ENCODE measurements around the gene GBA2.

The GBA2 gene

DNA sequence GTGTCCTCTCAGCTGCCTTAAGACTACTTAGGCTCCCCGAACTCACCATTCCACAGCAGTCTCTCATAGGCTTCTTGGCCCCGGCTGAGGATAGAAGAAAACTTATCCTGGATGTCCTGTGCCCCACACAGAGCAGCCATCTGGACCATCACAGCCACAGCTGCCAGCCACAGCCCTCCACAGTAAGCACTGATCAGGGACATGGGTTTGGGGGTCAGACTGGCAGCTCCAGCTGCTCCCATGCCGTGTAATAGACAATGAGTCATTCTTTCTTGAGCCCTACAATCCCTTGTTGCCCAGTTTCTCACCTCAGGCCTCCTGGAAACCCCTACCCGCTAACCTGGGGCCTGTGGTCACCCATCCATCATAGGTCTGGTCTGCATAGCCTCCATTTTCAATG is 10.8 kb downstream of the GBA2 start:
- FAIRE-seq, result no peak
- no peak for TF ChIP-seq POLR2A (IDR thresholded peaks at IDR 0.05; ENCODE audit: low read depth, low read length)
- DNase-seq (ENCODE audit: insufficient read length, low spot score), result no peak

DNA sequence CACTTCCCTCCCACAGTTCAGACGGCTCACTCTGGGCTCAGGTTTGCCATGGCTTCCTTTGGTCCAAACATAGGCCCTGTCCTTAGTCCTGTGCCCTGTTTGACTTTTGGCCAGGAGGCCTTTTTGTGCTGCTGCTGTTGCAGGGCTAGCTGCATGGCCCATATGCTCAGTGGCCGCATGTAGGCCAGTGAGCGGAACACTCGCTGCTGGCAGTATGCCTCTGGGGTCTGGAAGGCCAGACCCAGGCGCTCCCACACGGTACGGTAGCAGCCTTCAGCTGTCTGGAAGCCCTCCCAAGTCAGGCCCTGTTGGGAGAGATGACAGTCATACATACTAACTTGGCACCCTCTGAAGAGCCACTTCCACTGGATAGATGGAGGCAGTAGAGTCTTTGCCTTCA is 11.9 kb downstream of the GBA2 start:
- TF ChIP-seq POLR2A (IDR thresholded peaks at IDR 0.05; ENCODE audit: low read depth, low read length), result no peak
- DNase-seq (ENCODE audit: insufficient read length, low spot score) (no peak), FAIRE-seq (no peak)

DNA sequence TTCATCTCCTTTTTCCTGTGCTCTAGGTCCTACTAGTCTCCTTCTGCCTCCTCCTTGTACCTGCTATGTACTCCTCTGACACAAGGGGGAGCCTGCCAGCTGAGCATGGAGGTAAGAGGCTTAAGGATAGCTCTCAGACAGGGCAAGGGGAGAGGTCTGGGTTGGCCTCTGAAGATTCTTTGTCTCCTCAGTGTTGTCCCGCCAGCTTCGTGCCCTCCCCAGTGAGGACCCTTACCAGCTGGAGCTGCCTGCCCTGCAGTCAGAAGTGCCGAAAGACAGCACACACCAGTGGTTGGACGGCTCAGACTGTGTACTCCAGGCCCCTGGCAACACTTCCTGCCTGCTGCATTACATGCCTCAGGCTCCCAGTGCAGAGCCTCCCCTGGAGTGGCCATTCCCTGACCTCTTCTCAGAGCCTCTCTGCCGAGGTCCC is 12.8 kb downstream of the GBA2 start:
- no peak for FAIRE-seq

DNA sequence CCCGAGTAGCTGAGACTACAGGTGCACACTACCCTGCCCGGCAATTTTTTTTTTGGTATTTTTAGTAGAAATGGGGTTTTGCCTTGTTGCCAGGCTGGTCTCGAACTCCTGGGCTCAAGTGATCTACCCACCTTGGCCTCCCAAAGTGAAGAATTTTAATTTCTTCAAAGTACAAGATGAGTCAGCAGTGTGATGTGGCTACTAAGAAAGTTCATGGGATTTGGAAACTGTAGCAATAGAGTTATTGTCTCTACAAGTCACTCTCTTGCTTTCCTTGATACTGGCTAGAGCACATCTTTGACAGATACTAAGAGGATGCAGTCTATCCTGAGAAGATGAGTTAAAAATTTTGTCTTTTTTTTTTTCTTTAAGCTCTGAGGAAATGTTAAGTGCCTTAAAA is 14.9 kb downstream of the GBA2 start:
- no peak for TF ChIP-seq POLR2A (IDR thresholded peaks at IDR 0.05; ENCODE audit: low read depth, low read length)
- FAIRE-seq (no peak), DNase-seq (ENCODE audit: insufficient read length, low spot score) (no peak)

More for the DNA sequence above, 12.8 kb downstream of the GBA2 start:
- no peak for TF ChIP-seq POLR2A (IDR thresholded peaks at IDR 0.05; ENCODE audit: low read depth, low read length)
- peak; percentile 48 for DNase-seq (ENCODE audit: insufficient read length, low spot score)

DNA sequence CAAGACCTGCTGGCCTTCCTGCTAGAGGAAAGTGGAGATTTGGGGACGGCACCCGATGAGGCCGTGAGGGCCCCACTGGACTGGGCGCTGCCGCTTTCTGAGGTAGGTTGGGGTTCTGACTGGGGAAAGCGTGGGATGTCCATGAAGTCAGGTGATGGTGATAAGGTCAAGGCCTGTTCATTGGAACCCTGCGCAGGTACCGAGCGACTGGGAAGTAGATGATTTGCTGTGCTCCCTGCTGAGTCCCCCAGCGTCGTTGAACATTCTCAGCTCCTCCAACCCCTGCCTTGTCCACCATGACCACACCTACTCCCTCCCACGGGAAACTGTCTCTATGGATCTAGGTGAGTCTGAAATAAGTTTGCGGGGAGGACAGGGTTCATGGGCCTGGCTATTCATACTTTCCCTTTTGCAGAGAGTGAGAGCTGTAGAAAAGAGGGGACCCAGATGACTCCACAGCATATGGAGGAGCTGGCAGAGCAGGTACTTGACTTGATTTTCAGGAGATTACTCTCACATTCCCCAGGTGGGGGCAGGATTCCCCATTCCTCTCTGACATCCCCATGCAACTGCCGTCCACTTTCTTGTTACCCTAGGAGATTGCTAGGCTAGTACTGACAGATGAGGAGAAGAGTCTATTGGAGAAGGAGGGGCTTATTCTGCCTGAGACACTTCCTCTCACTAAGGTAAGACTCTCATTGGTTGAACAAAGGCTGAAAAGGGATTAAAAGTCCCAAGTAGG is 16.1 kb downstream of the GBA2 start:
- TF ChIP-seq POLR2A (IDR thresholded peaks at IDR 0.05; ENCODE audit: low read depth, low read length), result no peak
- FAIRE-seq, result no peak
- DNase-seq (ENCODE audit: insufficient read length, low spot score), result peak; percentile 40

DNA sequence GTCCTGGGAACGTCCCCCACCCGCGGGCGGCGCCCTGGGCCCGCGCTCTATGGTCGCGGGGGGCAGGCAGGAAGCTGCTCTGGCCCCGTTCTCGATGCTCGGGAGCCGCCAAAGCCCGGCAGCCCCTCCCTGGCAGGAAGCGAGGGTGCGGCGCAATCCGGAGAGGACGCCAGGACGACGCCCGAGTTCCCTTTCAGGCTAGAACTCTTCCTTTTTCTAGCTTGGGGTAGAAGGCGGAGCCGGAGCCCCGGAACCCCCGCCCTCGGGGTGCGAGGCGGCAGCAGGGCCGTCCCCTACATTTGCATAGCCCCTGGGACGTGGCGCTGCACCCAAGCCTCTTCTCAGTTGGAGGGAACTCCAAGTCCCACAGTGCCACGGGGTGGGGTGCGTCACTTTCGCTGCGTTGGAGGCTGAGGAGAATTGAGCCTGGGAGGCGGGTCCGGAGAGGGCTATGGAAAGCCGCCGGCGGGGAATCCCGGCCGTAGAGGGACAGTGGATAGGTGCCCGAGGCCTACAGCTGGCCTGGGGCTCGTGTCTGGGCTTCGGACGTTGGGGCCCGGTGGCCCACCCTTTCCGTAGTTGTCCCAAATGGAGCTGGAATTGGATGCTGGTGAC is 16.7 kb downstream of the GBA2 start, which contains the start of the genes CREB3 and TLN1:
CREB3 (plus strand) TSS at position 482 of the 615 bp plus-strand sequence; CDS start at position 589, 107 bp downstream.
TLN1 (minus strand) TSS at position 11 of the 615 bp plus-strand sequence. CDS start 6,501 bp downstream, outside the sequence.
- DNase-seq (ENCODE audit: insufficient read length, low spot score) (peak; percentile 71), FAIRE-seq (no peak)
- TF ChIP-seq POLR2A (IDR thresholded peaks at IDR 0.05; ENCODE audit: low read depth, low read length), result peak; percentile 66; the same call in 1 of the 2 replicates

DNA sequence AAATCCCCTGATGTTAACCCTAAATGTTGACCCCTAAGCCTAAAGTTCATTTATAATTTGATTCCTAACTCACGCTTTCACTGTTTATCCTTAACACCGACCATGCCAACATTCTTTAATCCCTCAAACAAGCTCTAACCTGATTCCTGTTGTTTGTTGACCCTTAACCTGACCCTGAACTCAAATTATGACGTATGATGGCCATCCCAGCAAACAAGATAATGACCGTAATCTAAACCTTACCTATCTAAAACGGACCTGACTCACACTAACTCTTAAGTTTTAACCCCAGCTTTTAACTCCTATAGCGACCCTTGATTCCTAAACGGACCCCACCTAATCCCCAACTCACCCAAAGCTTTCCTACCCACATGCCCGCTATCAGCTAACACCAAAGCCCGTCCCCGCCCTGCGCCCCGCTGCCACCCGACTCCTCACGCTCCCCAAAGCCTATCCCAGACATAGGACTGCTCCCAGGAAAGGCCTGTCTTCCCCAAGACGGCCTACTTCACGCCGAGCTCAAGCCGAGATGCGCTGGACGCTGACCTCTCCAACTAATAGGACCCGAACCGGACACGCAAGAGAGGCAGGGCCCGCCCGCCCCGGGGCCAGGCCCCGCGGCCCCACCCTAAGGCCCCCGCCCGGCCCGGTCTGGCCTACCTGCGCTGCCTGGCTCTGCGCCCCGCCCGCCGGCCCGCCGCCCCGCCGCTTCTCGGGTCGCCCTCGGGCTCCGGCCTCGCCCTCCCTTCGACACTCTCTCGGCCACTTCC is 17.4 kb downstream of the GBA2 start:
- TF ChIP-seq POLR2A (IDR thresholded peaks at IDR 0.05; ENCODE audit: low read depth, low read length), result no peak
- peak; percentile 9 for DNase-seq (ENCODE audit: insufficient read length, low spot score)
- FAIRE-seq, result no peak

DNA sequence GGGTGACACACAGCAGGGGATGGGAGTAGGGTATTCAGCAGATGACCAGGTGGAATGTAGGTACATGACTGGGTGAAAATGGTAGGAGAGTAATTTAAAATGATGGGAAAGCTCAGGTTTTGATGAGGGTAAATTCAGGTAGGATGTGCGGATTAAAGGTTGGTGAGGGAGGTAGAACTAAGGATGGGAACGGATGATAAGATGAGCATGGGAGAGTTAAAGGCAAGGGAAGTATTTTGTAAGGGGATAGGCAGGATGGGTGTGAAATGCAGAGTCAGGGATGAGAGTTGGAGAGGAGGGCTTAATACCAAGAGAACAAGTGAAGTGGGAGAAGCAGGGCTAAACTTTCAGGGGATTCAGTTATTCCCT is 18.6 kb downstream of the GBA2 start:
- FAIRE-seq (no peak), DNase-seq (ENCODE audit: insufficient read length, low spot score) (no peak)
- no peak for TF ChIP-seq POLR2A (IDR thresholded peaks at IDR 0.05; ENCODE audit: low read depth, low read length)

DNA sequence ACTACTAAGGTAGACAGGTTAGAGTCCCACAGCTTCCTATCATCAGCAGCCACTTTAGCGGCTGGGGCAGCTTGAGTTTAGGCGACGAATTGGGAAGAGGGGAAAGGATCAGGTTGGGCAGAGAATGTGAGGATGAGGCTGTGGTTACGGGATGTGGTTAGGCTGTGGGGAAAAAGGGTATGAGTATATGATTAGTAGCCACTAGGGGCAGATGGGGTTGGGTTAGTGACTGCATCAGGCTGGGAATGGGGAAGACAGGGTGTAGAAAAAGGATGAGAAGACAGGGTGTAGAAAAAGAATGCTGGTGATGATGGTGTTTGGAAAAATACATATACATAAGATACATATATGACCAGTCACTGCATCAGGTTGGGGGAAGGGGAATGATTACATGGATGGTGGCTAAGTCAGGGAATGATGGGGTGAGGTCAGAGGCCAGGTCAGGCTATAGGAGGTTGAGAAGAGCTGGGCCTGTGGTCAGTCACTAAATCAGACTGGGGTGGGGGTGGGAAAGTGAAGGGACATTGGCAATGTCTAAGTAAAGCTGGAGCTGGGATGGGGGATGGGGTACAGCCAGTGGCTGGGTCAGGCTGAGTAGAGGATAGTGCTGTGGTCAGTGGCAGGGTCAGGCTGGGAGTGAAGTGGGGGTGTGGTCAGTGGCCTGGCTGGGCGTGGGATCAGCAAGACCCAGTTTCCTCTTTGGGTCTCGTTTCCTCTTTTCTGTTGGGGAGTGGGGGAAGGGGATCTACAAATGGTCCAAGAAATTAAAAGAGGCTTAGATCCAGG is 19.1 kb downstream of the GBA2 start:
- FAIRE-seq, result peak; percentile 41
- TF ChIP-seq POLR2A (IDR thresholded peaks at IDR 0.05; ENCODE audit: low read depth, low read length), result no peak
- peak; percentile 86 for DNase-seq (ENCODE audit: insufficient read length, low spot score)

DNA sequence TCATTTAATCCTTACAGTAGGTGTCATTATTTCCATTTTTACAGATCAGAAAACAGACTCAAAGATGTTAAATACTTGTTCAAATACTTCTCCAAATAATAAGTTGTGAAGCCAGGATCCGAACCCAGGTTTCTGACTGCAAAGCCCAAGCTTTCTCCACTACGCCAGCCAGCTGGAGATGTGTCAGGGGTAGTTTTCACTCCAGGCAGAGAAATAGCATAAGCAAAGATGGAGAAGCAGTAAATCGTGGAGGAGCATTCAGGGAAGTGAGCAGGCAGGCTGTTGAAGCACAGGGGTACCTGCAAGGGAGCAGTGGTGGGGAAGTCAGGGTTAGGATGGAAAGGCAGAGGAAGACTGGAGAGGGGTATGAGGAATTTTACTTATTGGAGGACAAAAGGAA is 19.9 kb downstream of the GBA2 start:
- FAIRE-seq (no peak), DNase-seq (ENCODE audit: insufficient read length, low spot score) (no peak)
- no peak for TF ChIP-seq POLR2A (IDR thresholded peaks at IDR 0.05; ENCODE audit: low read depth, low read length)

DNA sequence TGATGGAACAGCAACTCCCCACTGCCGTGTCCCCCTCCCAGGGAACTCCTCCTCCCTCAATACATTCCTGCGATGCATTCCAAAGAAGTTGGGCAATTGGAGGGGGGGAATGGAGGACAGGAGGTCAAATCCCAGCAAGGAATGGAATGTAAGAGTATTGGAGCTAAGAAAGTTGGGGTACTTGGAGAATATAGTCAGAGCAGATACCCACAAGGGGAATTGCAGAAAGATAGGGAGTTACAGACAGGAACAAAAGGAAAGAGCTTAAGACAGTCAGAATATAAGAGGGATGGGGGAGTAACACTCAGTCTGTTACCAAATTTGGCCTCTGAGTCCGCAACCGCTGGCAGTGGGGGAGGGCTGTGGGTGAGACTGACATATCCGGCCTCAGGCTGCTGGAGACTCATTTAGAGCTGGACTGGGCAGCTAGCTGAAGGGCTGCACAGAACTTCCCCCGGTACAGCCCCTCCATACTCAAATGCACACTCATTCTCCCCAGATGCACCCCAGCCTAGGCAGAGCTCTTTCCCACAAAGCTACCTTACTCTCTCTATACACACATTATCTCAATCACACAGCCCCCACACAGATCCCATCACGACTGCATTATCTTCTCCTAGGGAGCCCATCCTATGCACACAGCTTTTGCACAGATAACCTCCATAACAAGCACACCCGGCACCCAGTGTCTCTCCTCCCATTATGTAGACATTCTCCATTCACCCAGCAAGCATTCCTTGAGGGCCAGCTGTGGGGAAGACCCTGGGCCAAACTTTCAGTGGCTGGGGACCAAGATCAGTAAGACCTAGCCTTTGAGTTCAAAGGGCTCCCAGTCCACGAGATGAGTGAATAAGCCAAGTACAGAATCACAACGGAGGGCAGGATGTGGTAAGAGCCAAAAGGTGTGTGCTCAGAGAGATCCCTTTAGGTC is 20.7 kb downstream of the GBA2 start:
- no peak for TF ChIP-seq POLR2A (IDR thresholded peaks at IDR 0.05; ENCODE audit: low read depth, low read length)
- FAIRE-seq (no peak), DNase-seq (ENCODE audit: insufficient read length, low spot score) (peak; percentile 48)

DNA sequence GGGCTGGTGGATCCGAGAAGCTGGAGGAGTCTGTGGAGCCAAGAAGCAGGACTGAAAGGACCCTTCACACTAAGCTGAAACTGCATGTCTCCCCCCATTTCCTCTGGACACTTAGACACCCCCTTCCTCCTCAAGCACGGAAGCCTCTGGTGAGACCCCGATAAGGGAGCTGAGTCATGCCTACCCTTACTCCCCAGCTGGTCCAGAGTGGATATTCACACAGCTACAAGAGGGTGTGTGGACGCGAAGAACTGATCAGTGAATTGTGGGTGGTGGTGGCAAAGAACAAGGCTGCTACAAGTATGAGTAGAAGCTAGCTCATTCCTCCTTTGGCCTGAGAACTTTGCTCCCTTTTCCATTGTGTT is 21.4 kb downstream of the GBA2 start:
- FAIRE-seq (no peak), DNase-seq (ENCODE audit: insufficient read length, low spot score) (no peak)
- TF ChIP-seq POLR2A (IDR thresholded peaks at IDR 0.05; ENCODE audit: low read depth, low read length), result no peak

DNA sequence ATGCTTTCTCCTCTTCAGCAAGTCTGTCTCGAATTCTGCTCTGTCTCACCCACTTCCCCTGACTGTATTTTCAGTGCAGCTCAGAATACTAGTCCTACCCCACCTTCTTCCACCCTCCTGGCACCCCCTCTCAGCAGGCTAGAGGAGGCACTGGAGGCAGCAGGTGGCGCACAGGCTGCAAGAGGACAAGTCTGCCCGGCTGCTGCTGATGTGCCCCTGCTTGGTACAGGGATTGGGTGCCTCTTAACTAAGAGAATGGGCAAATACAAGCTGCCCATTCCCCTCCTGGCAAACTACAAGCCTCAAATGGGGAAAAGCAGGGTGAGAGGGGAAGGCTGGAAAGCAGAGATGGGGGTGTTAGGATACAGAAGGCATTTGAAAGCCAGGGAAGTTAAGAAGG is 22.1 kb downstream of the GBA2 start:
- FAIRE-seq, result no peak
- TF ChIP-seq POLR2A (IDR thresholded peaks at IDR 0.05; ENCODE audit: low read depth, low read length), result no peak
- DNase-seq (ENCODE audit: insufficient read length, low spot score), result no peak
